Right lobe of liver (tissue), 4 donors: Measurements from ENCODE around the gene DMRT1.

Experiments used
- CTCF ChIP-seq, 4 donors: fragments of 200-600 bp in 3 of 4; fragments of 450-650 bp in 1 of 4; IDR thresholded peaks; one replicate each; pipeline versions ENCODE4 v1.5.1 to v1.8.0; 2016 to 2022; ENCODE audit warnings: antibody characterized with exemption in 4 of 4, mild to moderate bottlenecking in 2 of 4
- POLR2A ChIP-seq: fragments of 450-650 bp; IDR thresholded peaks from one replicate; pipeline ENCODE4 v1.6.1; 2017; ENCODE audit warnings: antibody characterized with exemption, mild to moderate bottlenecking
- donor health status: DM: no; HTN: no; CAD: no.
- donor health status: DM: no; HTN: no; CAD: no.
- donor health status: DM: no; HTN: yes; CAD: no.

DNA sequence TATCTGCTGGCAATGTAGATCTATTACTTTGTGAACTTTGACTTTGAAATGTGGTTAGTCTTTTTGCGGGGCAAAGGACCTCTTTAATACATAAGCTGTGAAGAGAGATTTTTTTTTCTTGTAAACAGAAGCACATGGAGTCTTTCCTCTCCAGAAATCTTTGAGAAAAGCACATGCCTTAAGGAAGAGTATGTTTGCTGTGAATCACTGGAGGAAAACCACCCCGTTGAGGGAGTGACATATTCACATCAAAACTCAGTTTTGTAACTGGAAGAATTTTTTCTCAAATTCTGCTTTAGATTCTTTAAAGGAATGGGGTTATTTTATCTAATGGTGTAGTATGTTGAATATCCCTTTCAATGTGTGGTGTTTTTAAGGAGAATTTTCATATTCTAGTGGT is 138.5 kb downstream of the DMRT1 start:
- TF ChIP-seq POLR2A (no peak), CTCF (IDR thresholded peaks at IDR 0.05) (no peak)
